Endothelial cell (in vitro differentiated cells): ENCODE data around the gene LCT. TPM values are rescaled to one million over a fixed set of nuclear protein-coding genes. Genes with fewer than 3 reads are reported as not detected.
A peak's percentile ranks its signal among the peaks of the same experiment; 100 is the strongest.

Source experiments
- DNase-seq: peaks from one replicate; pipeline ENCODE4 v3.0.0; 2021; ENCODE audit warnings: low spot score
- H3K27ac Mint-ChIP-seq: one replicate; pipeline ENCODE4 v1.8.0; 2021; ENCODE audit warnings: mixed read lengths, inconsistent platforms; ENCODE audit not compliant: unreplicated experiment
- H3K27me3 Mint-ChIP-seq: one replicate; pipeline ENCODE4 v1.8.0; 2021; ENCODE audit warnings: mild to moderate bottlenecking, moderate library complexity, mixed read lengths, inconsistent platforms; ENCODE audit not compliant: unreplicated experiment
- H3K36me3 Mint-ChIP-seq: one replicate; pipeline ENCODE4 v1.8.0; 2021; ENCODE audit warnings: mild to moderate bottlenecking, low read depth, mixed read lengths, inconsistent platforms; ENCODE audit not compliant: unreplicated experiment
- H3K4me1 Mint-ChIP-seq: one replicate; pipeline ENCODE4 v1.8.0; 2021; ENCODE audit warnings: mild to moderate bottlenecking, mixed read lengths, inconsistent platforms; ENCODE audit not compliant: unreplicated experiment
- H3K4me3 Mint-ChIP-seq: one replicate; pipeline ENCODE4 v1.8.0; 2021; ENCODE audit warnings: mild to moderate bottlenecking, mixed read lengths, inconsistent platforms; ENCODE audit not compliant: unreplicated experiment
- H3K9me3 Mint-ChIP-seq: one replicate; pipeline ENCODE4 v1.8.0; 2021; ENCODE audit warnings: mixed read lengths, inconsistent platforms; ENCODE audit not compliant: unreplicated experiment
- CTCF ChIP-seq: fragments of 200-600 bp; sonication (generic); IDR thresholded peaks from one replicate; pipeline ENCODE4 v1.5.0; 2021; ENCODE audit warnings: antibody characterized with exemption; ENCODE audit not compliant: unreplicated experiment
- total RNA-seq: library from RNA; stranded (reverse); fragmentation: NEBNext Ultra II Directional; extraction: Animal tissue kit (Norgen Biotek cat#: 25700); gene quantifications from one replicate; pipeline ENCODE4 v1.2.1, GENCODE V29; 2021; ENCODE audit not compliant: unreplicated experiment

LCT gene
- total RNA-seq, 1 donor from 2014 or later: 0.13 TPM

GRCh38 chr2:135785032-135785431 is 52.0 kb downstream of the LCT start:
- peaks cover 3% of the 10 kb centered on the region for H3K4me1 Mint-ChIP-seq
- H3K27me3 Mint-ChIP-seq: no peaks in the 10 kb centered on the region
- no peaks in the 10 kb centered on the region for H3K9me3 Mint-ChIP-seq
- peak; percentile 54 for TF ChIP-seq CTCF
- no peak overlapping the region for H3K27ac Mint-ChIP-seq
- peak overlapping the region; percentile 64 for H3K4me3 Mint-ChIP-seq
- peaks cover 52% of the 10 kb centered on the region for H3K36me3 Mint-ChIP-seq
- no peak for DNase-seq

- no peaks in the 10 kb centered on the region for H3K4me1 Mint-ChIP-seq
- H3K4me3 Mint-ChIP-seq: no peak overlapping the region
- H3K27ac Mint-ChIP-seq: no peak overlapping the region
- H3K36me3 Mint-ChIP-seq: peaks cover 55% of the 10 kb centered on the region
- no peak for TF ChIP-seq CTCF
- H3K27me3 Mint-ChIP-seq: no peaks in the 10 kb centered on the region
- no peaks in the 10 kb centered on the region for H3K9me3 Mint-ChIP-seq
- DNase-seq: no peak
Measured at GRCh38 chr2:135783439-135783838, 53.5 kb downstream of the LCT start.

GRCh38 chr2:135782231-135782630 is 54.8 kb downstream of the LCT start:
- Mint-ChIP-seq H3K4me3 (no peak overlapping the region), H3K27ac (no peak overlapping the region), H3K4me1 (no peaks in the 10 kb centered on the region), H3K9me3 (no peaks in the 10 kb centered on the region), H3K27me3 (no peaks in the 10 kb centered on the region), H3K36me3 (peaks cover 56% of the 10 kb centered on the region)
- DNase-seq: no peak
- TF ChIP-seq CTCF: no peak

- no peaks in the 10 kb centered on the region for H3K9me3 Mint-ChIP-seq
- peaks cover 46% of the 10 kb centered on the region for H3K36me3 Mint-ChIP-seq
- H3K4me3 Mint-ChIP-seq: peak overlapping the region; percentile 5
- no peaks in the 10 kb centered on the region for H3K4me1 Mint-ChIP-seq
- TF ChIP-seq CTCF: no peak
- no peak overlapping the region for H3K27ac Mint-ChIP-seq
- DNase-seq: no peak
- H3K27me3 Mint-ChIP-seq: no peaks in the 10 kb centered on the region
Measured at GRCh38 chr2:135776367-135776766, 60.6 kb downstream of the LCT start.

- peaks cover 41% of the 10 kb centered on the region for H3K36me3 Mint-ChIP-seq
- no peak for TF ChIP-seq CTCF
- no peak overlapping the region for H3K4me3 Mint-ChIP-seq
- H3K4me1 Mint-ChIP-seq: no peaks in the 10 kb centered on the region
- DNase-seq: no peak
- no peaks in the 10 kb centered on the region for H3K9me3 Mint-ChIP-seq
- H3K27me3 Mint-ChIP-seq: no peaks in the 10 kb centered on the region
- H3K27ac Mint-ChIP-seq: no peak overlapping the region
Measured at GRCh38 chr2:135775420-135775819, 61.6 kb downstream of the LCT start.
